Measurements from ENCODE around the gene FATE1. TPM values are rescaled to one million over a fixed set of nuclear protein-coding genes. Genes with fewer than 3 reads are reported as not detected.

The FATE1 gene, protein sequence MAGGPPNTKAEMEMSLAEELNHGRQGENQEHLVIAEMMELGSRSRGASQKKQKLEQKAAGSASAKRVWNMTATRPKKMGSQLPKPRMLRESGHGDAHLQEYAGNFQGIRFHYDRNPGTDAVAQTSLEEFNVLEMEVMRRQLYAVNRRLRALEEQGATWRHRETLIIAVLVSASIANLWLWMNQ
- total RNA-seq = not detected in 2 replicates

DNA sequence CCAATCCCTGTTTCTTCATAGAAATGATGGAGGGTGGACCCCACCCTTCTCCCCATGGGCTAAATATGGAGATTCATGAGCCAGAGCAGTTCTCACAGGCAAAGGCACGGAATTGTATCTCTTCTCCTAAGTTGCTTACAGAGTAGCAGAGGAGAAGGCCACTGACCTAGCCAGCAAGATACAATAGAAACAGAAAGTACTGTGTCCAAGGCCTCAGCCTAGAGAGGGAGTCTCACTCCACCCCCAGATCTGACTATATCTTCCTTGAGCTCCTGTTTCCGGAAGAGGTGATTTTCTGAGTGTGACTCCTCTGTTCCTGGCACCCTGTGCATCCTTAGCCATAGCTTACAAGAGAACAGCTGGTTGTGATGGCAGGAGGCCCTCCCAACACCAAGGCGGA lies at the start of gene FATE1:
FATE1 (plus strand) TSS at position 284 of the 400 bp plus-strand sequence; CDS start at position 369, 85 bp downstream.

DNA sequence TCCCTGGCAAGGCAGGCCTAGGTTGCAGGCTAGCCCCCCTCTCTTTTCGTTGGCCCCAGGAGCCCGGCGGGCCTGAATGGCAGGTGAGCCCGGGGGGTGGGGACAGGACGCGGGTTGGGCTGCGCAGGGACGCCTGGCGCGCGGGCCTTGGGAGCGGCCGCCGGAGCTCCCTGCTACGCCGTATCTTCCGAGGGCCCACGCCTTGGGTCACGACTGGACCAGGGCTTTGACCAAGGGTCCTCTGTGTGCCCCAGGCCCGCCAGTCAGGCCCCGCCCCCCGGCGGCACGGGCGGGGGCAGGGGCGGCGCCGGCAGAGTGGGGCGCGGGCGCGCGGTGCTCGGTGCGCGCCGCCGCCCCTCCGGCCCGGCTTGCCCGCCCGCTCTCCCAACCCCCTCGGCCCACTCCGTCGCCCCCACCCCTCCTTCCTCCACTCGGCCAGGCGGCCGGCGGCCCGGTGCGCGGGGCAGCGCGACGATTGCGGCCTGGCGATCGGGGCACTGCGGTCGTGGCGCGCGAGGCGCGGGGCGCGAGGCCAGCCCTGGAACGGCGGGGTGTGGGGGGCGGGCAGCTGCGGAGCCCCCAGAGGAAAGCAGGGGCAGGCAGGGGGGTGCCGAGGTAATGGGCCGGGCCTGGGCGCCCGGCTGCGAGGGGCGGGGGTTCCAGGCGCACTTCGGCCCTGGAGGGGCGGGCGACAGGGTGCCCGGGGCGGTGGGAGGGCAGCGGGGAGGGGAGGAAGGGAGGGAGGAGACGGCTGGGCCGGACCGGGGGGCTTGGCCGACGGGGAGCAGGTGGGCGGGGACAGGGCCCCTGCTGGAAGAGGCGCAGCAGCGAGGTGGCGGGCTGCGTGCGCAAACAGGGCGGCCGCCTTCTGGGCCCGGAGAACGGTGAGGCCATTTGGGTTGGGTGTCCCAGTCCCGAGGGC lies 20.9 kb upstream of the FATE1 start, which contains the start of gene PRRG3:
PRRG3 (plus strand) TSS at position 798 of the 922 bp plus-strand sequence. CDS start 3,357 bp downstream, outside the sequence.

DNA sequence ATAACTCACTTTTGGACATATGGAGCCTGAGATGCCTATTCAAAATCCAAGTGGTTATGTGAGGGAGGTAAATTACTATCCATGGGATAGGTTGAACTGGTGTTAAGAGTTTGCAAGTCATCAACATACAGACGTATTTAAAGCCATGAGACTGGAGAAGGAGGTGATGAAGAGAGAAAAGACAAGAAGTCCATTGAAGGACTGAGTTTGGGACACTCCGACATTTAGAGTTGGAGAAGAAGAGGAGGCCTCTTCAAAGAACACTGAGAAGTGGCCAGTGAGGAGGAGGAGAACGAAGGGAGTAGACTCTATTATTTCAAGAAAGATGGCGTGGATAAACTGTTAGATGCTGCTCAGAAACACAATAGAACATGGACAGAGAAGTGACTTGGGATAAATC lies 18.6 kb downstream of the FATE1 start, which contains the start of gene CNGA2:
CNGA2 (plus strand) TSS at position 301 of the 400 bp plus-strand sequence. CDS start 3,738 bp downstream, outside the sequence.

Other genes starting within 250 kb of the FATE1 start
- gene PASD1, start 152.4 kb upstream of the FATE1 start, total RNA-seq = not detected in 2 replicates
- gene PRRG3, start 20.6 kb upstream of the FATE1 start, total RNA-seq = not detected in 2 replicates
- not detected in 2 replicates for gene CNGA2, start 18.7 kb downstream of the FATE1 start, total RNA-seq
- not detected in 2 replicates for gene MAGEA4, start 196.9 kb downstream of the FATE1 start, total RNA-seq

Measured in myometrial cell (primary cell).